GM23338 (cell line): Measurements from ENCODE around the gene SEMA3E. TPM values are rescaled to one million over a fixed set of nuclear protein-coding genes. Genes with fewer than 3 reads are reported as not detected.
"Not testable (repeated sequence)": the region's sequence is repeated elsewhere in the genome, so short reads cannot be mapped to it uniquely, and the experiment has no call there.

Experiments used
- ATAC-seq: fragments of 200-7000 bp; cut with Tn5 transposase; 3 replicates; pipeline ENCODE4 v1.9.1; 2020
- DNase-seq: peaks from one replicate; pipeline ENCODE4 v3.0.0-alpha.2; 2015; ENCODE audit warnings: low spot score
- H2AFZ ChIP-seq: fragments of 200-600 bp; sonication (generic); 2 replicates; pipeline ENCODE4 v1.8.0; 2016; ENCODE audit warnings: antibody characterized with exemption, mild to moderate bottlenecking, moderate library complexity
- H3F3A ChIP-seq: fragments of 200-600 bp; sonication (generic); replicated peaks from 2 replicates; pipeline ENCODE4 v1.8.0; 2017; ENCODE audit warnings: antibody characterized with exemption, mixed run types, low read depth
- H3K27ac ChIP-seq: fragments of 200-600 bp; sonication (generic); 2 replicates; pipeline ENCODE4 v1.6.1; 2016; ENCODE audit warnings: low read depth
- H3K27me3 ChIP-seq: fragments of 200-600 bp; sonication (generic); 2 replicates; pipeline ENCODE4 v1.8.0; 2016; ENCODE audit warnings: mild to moderate bottlenecking, mixed run types, moderate library complexity; ENCODE audit not compliant: insufficient read depth
- H3K36me3 ChIP-seq: fragments of 200-600 bp; sonication (generic); 2 replicates; pipeline ENCODE4 v1.8.0; 2016; ENCODE audit warnings: mild to moderate bottlenecking; ENCODE audit not compliant: insufficient read depth
- H3K4me1 ChIP-seq: fragments of 200-600 bp; sonication (generic); 2 replicates; pipeline ENCODE4 v1.8.0; 2016; ENCODE audit warnings: mild to moderate bottlenecking, moderate library complexity; ENCODE audit not compliant: insufficient read depth
- H3K4me2 ChIP-seq: fragments of 200-600 bp; sonication (generic); 2 replicates; pipeline ENCODE4 v1.7.1; 2017; ENCODE audit warnings: mixed run types
- H3K4me3 ChIP-seq: fragments of 200-600 bp; sonication (generic); 2 replicates; pipeline ENCODE4 v1.6.1; 2016; ENCODE audit warnings: mixed run types
- H3K79me2 ChIP-seq: fragments of 200-600 bp; sonication (generic); replicated peaks from 2 replicates; pipeline ENCODE4 v1.8.0; 2017; ENCODE audit warnings: mild to moderate bottlenecking; ENCODE audit not compliant: insufficient read depth
- H3K9me2 ChIP-seq: fragments of 200-600 bp; sonication (generic); 2 replicates; pipeline ENCODE4 v1.8.0; 2017; ENCODE audit not compliant: insufficient read depth
- H4K20me1 ChIP-seq: fragments of 200-600 bp; sonication (generic); replicated peaks from 2 replicates; pipeline ENCODE4 v1.8.0; 2017; ENCODE audit warnings: mild to moderate bottlenecking; ENCODE audit not compliant: insufficient read depth
- H3K27ac Mint-ChIP-seq: 2 replicates; pipeline ENCODE4 v1.8.0; 2020; ENCODE audit warnings: inconsistent platforms, mild to moderate bottlenecking, moderate library complexity, mixed read lengths
- H3K27me3 Mint-ChIP-seq: 3 replicates; pipeline ENCODE4 v1.8.0; 2022; ENCODE audit warnings: low read depth, mild to moderate bottlenecking, moderate library complexity, mixed read lengths, inconsistent platforms; ENCODE audit not compliant: insufficient read depth, poor library complexity
- H3K36me3 Mint-ChIP-seq: 3 replicates; pipeline ENCODE4 v1.8.0; 2021; ENCODE audit warnings: low read depth, mild to moderate bottlenecking, inconsistent platforms, moderate library complexity, mixed read lengths
- H3K4me1 Mint-ChIP-seq: 3 replicates; pipeline ENCODE4 v1.8.0; 2020; ENCODE audit warnings: mild to moderate bottlenecking, inconsistent platforms, mixed read lengths
- H3K4me3 Mint-ChIP-seq: 3 replicates; pipeline ENCODE4 v1.8.0; 2021; ENCODE audit warnings: moderate library complexity, mild to moderate bottlenecking, inconsistent platforms, mixed read lengths
- H3K9me3 Mint-ChIP-seq: 3 replicates; pipeline ENCODE4 v1.8.0; 2020; ENCODE audit warnings: moderate library complexity, mild to moderate bottlenecking, inconsistent platforms, mixed read lengths
- CREB1 ChIP-seq: fragments of 250-450 bp; sonication (Bioruptor Pico); IDR thresholded peaks from 2 replicates; pipeline ENCODE4 v1.5.0; 2020; ENCODE audit warnings: low read depth, mild to moderate bottlenecking, moderate library complexity
- REST ChIP-seq: IDR thresholded peaks from one replicate; pipeline ENCODE4 v1.6.1; 2018; ENCODE audit warnings: antibody characterized with exemption; ENCODE audit not compliant: unreplicated experiment
- polyA plus RNA-seq: library from polyadenylated mRNA; unstranded; fragments of >200 nt; fragmentation: Nextera tagmentation; extraction: Ambion mirVana; gene quantifications from 2 replicates; pipeline ENCODE4 v1.2.1, GENCODE V29; 2016
- total RNA-seq: library from RNA; depleted of rRNA; stranded (reverse); fragments of >200 nt; shearing (Covaris generic); gene quantifications from 2 replicates; pipeline ENCODE4 v1.2.3, GENCODE V29; 2014
- TF ChIP-seq, protein P1 (sequence below): IDR thresholded peaks from 2 replicates; pipeline ENCODE4 v1.6.1; 2016; ENCODE audit warnings: antibody characterized with exemption

Gene SEMA3E
- total and polyA plus RNA-seq, 2 experiments from 2014 or later: 5.4 to 15.7 TPM

DNA sequence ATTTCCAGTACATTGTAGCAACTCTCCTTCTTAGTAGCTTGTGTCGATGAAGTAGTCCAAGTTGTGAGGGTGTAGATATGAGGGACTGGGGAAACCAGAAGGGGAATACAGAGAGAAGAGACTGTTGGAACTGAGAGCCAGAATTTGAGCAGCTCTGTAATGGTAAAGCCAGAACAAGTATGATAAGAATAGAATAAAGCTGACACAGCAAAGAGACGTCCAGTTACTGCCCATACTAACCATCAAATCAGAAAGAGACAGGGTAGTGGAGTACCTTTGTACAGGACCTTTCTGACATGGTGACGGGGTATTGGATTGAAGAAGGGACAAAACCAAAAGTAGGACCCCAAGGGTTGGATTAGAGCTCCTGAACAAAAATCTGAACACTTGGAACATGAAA is 206.0 kb downstream of the SEMA3E start (continued):
- TF ChIP-seq, protein P1, sequence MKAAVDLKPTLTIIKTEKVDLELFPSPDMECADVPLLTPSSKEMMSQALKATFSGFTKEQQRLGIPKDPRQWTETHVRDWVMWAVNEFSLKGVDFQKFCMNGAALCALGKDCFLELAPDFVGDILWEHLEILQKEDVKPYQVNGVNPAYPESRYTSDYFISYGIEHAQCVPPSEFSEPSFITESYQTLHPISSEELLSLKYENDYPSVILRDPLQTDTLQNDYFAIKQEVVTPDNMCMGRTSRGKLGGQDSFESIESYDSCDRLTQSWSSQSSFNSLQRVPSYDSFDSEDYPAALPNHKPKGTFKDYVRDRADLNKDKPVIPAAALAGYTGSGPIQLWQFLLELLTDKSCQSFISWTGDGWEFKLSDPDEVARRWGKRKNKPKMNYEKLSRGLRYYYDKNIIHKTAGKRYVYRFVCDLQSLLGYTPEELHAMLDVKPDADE: no peak

- H3F3A ChIP-seq: no peaks in the 10 kb centered on the region
- peaks cover 7% of the 10 kb centered on the region; the same call in 2 of the 3 replicates for H3K9me3 Mint-ChIP-seq
- no peaks in the 10 kb centered on the region for H3K9me2 ChIP-seq
- peaks cover 14% of the 10 kb centered on the region for H3K36me3 Mint-ChIP-seq
- no peak for TF ChIP-seq CREB1 (CRISPR knock-in tag)
- TF ChIP-seq REST: no peak
- H3K4me3 ChIP-seq: no peak overlapping the region
- DNase-seq (no peak), ATAC-seq (no peak)
- H3K27me3 ChIP-seq: no peaks in the 10 kb centered on the region
- no peaks in the 10 kb centered on the region; the same call in 1 of the 2 replicates for H3K36me3 ChIP-seq
- peak overlapping the region; percentile 34; the same call in 1 of the 2 replicates for H2AFZ ChIP-seq
- 0 out of 2 replicates have a peak overlapping the region, but pooled peaks have one; percentile 36 for H3K27ac Mint-ChIP-seq
- H3K4me1 ChIP-seq: peaks cover 22% of the 10 kb centered on the region
- H3K27ac ChIP-seq: no peak overlapping the region
- H3K4me2 ChIP-seq: peak overlapping the region; percentile 27; the same call in 1 of the 2 replicates
- peaks cover 28% of the 10 kb centered on the region for H3K4me1 Mint-ChIP-seq
- no peaks in the 10 kb centered on the region for H4K20me1 ChIP-seq
- no peaks in the 10 kb centered on the region for H3K79me2 ChIP-seq
- H3K4me3 Mint-ChIP-seq: no peak overlapping the region
- H3K27me3 Mint-ChIP-seq: no peaks in the 10 kb centered on the region
Observed at GRCh38 chr7:83439026-83439425, 209.9 kb downstream of the SEMA3E start.

- H3F3A ChIP-seq, H3K36me3 Mint-ChIP-seq, H4K20me1 ChIP-seq, ATAC-seq, H3K4me2 ChIP-seq, H3K9me2 ChIP-seq, H3K79me2 ChIP-seq, H3K9me3 Mint-ChIP-seq, H3K4me3 Mint-ChIP-seq, H3K4me3 ChIP-seq, H2AFZ ChIP-seq, H3K27me3 ChIP-seq, H3K36me3 ChIP-seq, H3K27me3 Mint-ChIP-seq, DNase-seq: not testable (repeated sequence)
- Histone ChIP-seq H3K27ac (peak overlapping the region; percentile 56), H3K4me1 (peaks cover 34% of the 10 kb centered on the region)
- peaks cover 40% of the 10 kb centered on the region for H3K4me1 Mint-ChIP-seq
- H3K27ac Mint-ChIP-seq: peak overlapping the region; percentile 72; the same call in 1 of the 2 replicates
Observed at GRCh38 chr7:83430289-83430688, 218.7 kb downstream of the SEMA3E start.
